ENCODE measurements around the gene PRICKLE4. TPM values are rescaled to one million over a fixed set of nuclear protein-coding genes. Genes with fewer than 3 reads are reported as not detected.

PRICKLE4 gene
- total RNA-seq, 1 donor from 2014 or later = 6.7 TPM

DNA sequence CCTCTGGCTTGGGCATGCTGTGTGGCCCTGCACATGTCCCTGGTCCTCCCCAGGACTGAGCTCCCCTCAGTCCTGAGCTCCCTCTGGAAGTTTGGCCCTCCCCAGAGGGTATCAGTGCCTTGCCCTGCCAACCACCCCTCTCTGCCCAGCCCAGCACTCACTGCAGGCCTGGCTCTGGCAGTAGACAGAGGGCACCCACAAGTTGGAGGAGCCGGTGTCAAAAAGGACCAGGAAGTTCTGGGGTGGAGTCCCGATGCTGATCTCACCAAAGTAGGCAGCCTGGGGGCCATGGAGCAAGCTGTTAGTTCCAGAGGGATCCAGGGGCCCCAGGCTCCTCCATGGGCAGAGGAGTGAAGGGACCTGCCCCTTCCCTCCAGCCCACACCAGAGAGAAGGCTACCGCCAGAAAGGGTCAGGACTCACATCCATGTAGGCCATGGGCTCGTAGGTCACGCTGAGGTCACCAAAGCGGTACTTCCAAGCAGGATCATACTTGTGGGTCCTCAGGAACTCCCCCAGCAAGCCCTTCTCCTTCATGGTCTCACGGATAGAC lies 36.3 kb upstream of the PRICKLE4 start:
- no peak for DNase-seq (ENCODE audit: low read depth in 2 of 2)

DNA sequence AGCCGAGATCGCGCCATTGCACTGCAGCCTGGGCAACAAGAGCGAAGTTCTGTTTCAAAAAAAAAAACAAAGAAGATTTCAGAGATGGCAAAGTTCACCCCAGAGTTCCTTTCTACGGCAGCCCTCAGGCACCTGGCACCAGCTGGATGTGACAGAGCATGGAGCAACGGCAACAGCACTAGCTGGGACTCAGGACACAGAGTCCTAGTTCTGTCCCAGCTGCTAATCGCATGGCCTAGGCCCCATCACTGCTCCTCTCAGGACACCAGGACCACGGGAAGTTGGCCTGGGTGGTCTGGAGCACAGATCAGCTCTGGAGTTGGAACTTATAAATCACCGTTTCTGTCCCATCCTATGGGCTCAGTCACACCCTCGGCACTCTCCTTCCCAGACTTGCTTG lies 34.5 kb upstream of the PRICKLE4 start:
- no peak for DNase-seq (ENCODE audit: low read depth in 2 of 2)

DNA sequence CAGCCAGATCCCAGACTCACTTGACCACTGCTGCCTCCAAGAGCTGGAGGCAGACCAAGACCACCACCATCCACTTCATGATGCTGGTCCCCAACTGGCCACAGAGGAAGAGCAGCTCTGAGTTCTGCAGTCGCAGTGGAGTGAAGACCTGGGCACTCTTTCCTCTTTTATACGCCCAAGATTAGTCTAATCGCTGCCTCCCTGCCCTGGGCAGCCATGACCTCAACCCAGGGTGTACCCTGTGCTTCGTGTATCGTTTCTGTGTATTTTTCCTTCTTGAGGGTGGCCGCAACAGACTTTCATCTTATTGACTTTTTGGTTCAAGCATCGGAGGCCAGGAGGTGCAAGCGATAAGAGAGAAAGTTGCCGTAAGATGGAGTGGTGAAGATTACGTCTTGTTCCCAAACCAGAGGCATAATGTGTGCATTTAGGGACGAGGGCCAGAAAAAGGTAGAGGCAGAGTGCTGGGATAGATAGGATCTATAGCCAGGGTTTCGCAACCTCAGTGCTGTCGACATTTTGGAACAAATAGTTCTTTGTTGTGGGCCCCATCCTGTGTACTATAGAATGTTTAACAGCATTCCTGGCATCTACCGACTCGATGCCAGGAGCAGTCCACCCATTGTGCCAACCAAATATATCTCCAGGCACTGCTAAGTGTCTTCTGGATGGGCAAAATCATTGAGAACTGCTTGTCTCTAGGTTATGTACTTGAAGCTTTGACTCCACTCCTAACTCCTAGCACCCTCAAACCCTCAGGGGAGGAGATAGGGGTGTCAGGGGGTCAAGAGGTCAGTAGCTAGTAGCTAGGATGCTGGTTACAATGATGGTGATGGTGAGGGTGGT lies 33.1 kb upstream of the PRICKLE4 start, which contains the start of gene PGC:
TSS of gene PGC (minus strand) at position 142 of the 846 bp plus-strand sequence. CDS start at position 79, 63 bp downstream.
- DNase-seq (ENCODE audit: low read depth in 2 of 2) = no peak

DNA sequence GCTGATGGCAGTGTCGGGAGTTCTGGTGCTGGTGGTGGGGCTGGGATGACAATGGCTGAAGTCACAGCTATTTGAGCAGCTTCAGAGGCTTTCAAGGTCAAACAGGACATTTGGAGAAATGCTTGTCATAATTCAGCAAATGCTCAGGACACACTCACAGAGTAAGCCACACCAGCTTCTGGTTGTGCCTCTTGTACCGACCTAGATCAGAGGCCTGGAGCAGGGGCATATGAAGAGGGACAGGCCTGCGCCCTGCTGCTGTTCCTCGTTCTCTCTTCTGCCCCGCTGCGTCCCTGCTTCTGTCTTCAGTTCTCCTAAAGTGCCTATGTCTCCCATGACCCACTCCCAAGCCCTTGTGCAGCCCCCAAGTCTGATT lies 32.5 kb upstream of the PRICKLE4 start:
- DNase-seq (ENCODE audit: low read depth in 2 of 2) = no peak

DNA sequence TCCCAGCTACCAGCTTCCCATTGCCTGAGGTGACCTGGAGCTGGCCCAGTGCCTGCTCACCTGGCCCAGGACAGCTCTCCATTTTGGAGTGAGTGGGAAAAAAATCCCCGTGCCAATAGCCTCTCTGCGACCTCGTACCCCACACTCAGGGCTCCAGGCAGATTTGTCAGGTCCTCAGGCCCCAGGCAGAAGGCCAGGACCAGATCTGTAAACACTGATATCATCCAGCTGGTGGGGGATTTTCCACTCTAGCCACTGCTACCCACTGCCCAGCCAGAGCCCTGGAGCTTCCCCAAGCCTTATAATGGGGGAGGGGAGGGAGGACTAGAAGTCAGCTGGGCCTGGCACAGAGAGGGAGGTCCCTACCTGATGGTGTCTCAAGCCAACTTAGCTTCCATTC lies 32.0 kb upstream of the PRICKLE4 start:
- no peak for DNase-seq (ENCODE audit: low read depth in 2 of 2)

DNA sequence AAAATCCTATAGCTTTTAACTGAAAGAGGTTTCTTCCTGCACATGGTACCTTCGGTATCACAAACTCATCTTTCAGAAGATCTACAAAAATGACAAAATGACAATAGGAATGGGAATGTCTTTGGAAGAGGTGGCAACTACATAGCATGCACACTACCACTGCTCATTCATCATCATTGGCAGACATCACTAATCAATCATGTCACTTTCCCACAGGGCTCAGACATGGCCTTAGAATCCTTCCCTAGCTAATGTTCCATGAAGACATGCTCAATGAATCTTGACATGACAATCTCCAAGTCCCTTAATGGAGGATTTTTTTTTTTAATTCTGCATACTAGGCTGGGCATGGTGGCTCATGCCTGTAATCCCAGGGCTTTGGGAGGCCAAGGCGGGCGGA lies 30.2 kb upstream of the PRICKLE4 start:
- DNase-seq (ENCODE audit: low read depth in 2 of 2) = no peak

DNA sequence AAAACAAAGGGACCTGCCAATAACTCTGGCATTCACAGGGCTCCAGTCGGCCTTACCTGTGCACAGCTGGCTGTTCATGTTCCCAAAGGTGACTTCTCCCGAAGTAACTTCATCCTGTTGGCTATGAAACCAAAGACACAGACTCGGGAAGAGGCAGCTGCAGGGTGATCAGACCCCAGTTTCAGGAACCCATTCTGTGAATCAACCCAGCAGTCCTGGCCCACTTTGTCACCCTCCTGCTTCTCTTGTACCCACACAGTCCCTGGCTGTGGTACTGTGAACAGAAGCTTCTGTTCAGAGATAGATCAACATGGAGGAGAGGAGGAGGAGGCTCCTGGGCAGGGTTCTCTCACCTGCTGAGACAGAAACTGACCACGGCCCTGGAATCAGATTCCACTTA lies 24.7 kb upstream of the PRICKLE4 start:
- no peak for DNase-seq (ENCODE audit: low read depth in 2 of 2)

DNA sequence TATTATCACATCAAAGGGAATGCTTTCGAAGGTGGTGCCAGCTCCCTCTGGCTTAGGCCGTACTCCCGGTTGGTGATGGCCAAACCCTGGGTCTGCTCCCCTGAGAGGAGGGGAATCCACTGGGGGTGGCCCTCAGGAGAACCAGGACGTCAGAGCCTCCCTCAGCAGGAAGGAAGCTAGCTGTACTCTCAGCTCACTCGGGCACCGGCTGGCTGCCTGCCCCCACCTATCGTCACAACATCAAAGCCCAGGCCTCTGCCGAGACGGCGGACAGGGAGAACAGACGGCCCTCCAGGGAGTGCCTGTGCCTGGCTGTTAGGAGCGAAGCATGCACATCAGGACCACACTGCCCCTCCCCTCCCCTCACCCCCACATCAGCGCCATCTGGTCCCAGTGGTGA lies 24.2 kb upstream of the PRICKLE4 start:
- no peak for DNase-seq (ENCODE audit: low read depth in 2 of 2)

DNA sequence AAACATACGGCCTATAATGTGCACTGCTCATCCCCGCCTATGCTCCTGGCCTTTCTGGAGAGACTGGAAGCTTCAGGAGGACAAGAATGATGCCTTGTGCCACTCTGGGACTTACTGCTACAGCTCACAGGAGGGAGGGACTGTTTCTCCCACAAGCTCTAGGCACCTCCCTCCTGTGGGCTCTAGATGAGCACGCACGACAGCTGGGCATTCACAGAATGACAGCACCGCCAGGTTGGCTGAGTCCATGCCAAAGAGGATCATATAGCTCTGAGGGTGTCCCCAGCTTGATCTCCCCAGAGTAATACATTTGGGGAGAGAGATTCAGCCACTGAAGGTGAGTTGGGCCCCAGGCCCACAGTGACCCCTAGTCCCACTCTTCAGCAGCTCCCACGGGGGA lies 23.3 kb upstream of the PRICKLE4 start:
- DNase-seq (ENCODE audit: low read depth in 2 of 2) = no peak

DNA sequence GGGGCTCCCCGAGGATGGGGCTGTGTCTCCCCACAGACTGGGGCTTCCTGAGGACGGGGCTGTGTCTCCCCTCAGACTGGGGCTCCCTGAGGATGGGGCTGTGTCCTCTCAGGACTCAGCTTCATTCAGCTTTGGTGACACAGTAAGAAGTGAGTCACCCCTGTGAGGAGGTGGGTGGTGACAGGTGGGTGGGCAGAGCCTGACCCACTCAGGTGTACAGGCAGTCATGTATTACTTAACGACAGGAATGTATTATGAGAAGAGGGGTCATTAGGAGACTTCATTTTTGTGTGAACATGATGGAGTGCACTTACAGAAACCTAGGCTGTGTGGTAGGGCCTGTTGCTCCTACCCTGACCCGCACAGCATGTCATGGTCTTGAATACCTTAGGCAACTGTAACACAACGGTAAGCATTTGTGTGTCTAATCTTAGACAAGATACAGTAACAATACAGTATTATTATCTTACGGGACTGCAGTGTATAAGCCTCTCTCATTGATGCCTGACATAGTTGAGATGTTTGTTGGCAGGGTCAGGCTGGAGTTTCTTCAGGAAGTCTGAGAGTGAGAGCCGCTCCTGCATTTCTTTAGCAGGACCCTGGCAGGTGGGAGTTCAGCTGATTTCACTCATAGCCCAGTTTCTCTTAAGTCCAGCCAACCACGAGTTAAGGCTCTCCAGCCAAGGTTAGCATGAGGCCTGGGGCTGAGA lies 22.5 kb upstream of the PRICKLE4 start:
- no peak for DNase-seq (ENCODE audit: low read depth in 2 of 2)

DNA sequence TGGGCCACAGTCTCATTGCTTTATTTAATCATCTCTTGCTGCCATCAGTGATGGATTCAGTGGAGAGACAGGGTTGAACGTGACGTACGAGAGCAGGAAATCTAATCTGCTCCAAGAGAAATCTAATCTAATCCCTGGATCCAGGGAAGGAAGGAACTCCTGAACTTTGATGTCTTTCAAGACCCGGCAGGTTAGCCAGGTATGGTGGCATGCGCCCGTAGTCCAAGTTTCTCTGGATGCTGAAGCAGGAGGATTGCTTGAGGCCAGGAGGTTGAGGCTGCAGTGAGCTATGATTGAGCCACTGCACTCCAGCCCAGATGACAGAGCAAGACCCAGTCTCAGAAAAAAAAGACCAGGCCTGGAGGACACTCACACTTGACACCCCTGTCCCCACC lies 21.9 kb upstream of the PRICKLE4 start:
- no peak for DNase-seq (ENCODE audit: low read depth in 2 of 2)

DNA sequence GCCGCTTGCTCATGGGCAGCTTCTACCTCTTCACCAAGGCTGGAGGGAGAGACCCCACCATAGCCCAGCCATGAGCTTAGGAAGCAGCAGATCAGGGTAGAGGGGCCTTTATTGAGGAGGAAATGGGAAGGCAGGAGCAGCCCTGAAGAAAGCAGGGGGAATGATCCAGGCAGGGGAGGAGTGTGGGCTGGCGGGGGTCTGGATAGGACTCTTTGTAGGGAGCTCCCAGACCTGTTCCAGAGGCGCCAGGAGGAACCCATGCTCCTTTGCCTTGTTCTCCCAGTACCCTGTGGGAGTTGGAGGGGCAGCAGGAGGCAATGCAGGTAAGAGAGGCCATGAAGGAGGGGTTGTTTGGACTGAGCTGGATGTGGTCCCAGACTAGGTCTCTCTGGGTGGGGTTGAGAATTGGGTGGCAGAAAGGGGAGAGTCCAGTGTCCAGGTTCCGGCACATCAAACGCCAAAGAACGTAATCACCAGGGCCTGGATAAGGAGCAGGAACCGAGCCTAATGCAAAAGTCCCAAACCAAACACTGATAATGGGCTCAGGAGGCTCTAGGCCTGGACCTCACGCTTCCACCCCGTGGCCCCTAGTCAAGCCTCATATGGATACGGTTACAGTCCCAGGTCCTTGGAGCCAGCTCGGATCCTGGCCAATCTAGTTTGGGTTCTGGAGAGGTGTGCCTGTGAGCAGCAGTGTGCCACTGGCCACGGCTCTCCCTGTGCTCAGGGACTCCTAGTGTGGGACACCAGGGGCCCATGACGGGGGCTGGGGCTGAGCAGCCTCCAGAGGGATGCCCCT lies 21.3 kb upstream of the PRICKLE4 start:
- no peak for DNase-seq (ENCODE audit: low read depth in 2 of 2)

DNA sequence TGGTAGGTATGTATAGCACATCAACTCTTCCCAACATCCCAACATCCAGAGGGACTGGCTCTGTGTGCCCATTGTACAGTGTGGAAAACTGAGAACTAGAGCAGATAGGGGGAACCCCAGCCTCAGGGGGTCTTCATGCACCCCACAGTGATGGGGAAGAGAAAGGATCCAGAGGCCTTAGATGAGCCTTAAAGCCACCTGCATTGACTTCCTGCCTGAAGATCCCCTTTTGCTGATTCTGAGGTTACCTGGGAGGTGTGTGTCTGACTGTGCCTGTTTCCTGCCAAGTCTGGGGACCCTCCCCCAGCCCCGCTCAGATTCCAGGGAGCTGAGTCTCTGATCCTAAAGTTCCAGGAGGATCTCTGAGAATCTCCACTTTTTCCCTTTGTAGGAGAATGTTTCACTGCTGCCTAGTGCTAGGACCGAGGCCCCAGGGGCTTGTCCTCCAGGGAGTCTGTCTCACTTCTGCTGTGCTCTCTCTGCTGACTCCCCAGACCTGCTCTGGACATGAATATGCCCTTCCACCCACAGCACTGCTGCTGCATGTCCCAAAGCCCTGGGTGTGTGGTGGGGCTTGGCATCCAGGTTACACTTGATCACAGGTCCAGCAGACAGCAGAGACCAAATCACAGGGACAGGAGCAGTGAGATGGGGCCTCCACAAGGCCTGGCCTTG lies 20.5 kb upstream of the PRICKLE4 start:
- no peak for DNase-seq (ENCODE audit: low read depth in 2 of 2)

DNA sequence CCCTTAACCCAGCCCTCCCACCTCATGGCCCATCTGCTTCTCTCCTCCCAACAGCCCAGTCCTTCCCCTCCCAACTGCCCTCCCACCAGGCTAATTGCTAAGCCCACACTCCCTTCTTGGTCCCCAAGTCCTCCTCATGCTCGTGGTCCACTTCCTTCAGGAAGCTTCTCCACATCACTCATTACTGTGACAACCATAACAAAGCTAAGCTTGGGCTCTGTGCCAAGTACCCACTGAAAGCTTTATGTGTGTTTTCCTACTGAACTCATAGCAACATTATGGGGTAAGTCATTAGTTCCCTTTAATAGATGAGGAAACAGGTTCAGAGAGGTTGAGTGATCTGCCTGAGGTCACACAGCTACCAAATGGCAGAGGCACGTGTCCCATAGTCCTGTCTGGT lies 17.1 kb upstream of the PRICKLE4 start:
- DNase-seq (ENCODE audit: low read depth in 2 of 2) = peak; percentile 89 to 94

DNA sequence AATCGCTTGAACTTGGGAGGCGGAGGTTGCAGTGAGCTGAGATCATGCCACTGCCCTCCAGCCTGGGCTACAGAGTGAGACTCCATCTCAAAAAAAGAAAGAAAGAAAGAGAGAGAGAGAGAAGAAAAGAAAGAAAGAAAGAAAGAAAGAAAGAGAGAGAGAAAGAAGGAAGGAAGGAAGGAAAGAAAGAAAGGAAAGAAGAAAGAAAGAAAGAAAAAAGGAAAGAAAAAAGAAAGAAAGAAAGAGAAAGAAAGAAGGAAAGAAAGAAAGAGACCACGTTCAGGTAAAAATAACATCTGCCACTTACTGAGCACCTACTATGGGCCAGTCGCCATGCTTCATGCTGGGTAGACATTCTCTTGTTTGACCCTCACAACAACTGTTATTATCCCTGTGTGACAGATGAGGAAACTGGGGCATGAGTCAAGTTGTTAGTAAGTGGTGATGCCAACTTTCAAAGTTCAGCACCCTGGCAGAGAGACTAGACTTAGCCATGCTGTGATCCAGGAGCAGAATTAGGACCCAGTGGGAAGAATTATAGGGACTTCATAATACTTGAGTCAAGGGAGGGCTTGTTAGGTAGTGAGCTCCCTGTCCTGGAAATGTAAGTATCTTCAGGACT lies 14.4 kb upstream of the PRICKLE4 start:
- DNase-seq (ENCODE audit: low read depth in 2 of 2) = peak in 1 of 2 donors; percentile 16

DNA sequence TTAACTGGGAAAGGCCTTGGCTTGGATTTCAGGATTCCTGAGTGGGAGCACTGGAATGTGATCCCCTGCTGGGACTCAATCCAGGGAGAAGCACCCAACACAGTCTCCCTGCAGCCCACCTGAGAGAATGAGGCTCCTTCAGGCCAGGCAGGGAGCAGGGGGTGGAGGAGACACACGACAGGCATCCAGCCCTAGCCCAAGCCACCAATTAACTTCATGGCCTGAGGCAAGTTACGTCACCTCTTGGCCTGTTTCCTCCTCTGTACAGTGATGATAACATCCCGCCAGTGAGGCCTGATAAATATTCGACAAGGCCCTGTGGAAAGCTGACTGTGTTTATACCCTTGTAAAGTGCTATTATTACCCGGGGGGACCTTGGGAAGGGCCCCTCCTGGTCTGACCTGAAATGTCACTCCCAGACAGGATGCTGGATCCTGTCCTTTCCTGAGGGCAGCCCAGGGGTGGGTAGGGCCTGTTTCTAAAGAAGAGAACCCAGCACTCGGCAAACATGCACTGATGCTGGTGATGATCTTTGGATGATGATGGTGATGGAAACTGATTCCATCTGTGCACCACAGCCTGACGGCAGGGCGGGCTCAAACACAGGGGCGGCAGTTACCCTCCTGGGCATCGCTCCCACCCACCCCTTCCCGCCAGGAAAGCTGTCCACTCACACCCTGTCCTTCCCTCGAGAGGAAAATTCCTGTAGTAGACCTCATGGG lies 13.3 kb upstream of the PRICKLE4 start:
- peak; percentile 77 to 89 for DNase-seq (ENCODE audit: low read depth in 2 of 2)

DNA sequence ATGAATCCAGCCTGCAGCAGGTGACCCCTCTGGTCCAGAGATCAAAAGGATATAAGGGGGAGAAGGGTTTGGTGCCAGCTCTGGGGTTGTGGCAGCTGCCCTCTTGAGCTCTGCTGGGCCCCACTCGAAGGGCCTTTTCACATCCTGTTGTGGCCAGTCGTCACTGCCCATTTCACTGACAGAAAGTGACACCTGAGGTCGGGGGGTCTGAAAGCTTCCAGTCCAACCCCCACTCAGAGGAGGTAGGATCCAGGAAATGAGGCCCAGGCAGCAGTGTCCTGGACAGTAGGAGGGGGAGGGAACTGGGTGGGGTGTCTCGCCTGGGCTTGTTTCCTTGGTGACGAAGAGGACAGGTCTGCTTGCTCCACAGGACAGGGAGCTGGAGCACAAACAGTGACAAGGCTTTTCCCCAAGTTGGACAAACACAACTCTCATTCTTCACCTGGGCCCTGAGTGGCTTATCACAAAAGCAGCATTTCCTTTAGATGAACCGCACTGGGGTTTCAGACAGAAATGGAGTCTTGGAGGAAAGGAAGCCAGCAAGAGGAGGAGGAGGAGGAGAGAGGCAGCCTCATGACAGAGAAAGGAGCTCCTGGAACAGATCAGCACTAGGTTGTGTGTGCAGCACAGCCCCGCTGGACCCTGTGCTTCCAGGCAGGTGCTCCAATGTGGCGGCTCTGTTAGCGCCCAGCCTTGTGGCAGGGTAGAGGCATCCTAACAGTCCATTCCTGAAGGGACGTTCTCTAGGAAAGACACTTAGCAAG lies 11.9 kb upstream of the PRICKLE4 start:
- peak in 1 of 2 donors; percentile 28 for DNase-seq (ENCODE audit: low read depth in 2 of 2)

DNA sequence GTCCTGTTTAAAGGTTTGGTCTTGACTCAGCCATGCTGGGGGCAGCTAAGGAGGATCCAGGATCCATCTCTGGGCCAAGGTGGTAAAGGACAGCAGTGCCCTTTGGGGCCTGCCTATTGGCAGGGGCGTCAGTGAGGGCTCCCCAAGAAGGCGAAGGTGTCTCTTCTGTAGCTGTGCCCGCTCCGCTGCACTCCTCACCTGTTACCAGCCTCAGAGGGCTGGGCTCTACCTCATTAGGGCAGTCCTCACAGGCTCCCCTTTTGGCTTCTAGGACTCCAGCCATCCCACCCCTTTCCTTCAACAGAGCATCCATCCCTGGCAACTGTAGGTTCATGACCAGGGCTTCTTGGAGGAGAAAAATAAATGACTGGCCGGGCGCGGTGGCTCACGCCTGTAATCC lies 11.2 kb upstream of the PRICKLE4 start:
- DNase-seq (ENCODE audit: low read depth in 2 of 2) = no peak

DNA sequence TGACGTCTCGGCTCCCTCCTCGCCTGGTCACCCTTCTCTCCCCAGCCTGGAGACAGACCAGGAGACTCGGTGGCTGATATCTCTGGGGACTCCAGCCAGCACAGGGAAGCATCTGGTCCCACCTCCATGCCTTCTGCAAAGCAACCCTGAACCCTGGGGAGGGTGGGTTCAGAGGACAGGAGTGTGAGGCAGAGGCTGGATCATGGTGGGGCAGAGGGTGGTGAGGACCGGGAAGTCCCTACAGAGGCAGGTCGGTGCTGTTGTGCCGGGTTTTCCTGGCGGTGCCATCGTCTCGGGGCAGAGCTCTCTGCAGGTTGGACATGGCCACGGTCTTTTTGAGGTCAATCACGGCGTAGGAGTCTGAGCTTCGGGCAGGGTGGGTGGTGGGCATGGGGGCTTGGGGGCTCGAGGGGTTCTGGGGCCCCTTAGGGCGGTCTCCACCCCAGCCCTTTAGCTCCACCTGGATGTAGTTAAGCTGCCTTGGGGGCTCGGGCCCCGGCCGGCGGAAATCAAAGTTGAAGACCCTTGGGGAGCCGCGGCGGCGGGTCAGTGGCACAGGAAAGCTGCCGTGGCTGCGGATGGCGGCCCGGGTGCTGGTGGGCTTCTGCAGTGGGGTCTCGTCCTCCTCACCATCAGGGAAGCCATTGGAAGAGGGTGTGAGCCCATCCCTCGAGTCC lies 10.1 kb upstream of the PRICKLE4 start:
- no peak for DNase-seq (ENCODE audit: low read depth in 2 of 2)
